ENCODE measurements around the gene FAM111A.
A peak's percentile ranks its signal among the peaks of the same experiment; 100 is the strongest.

FAM111A gene

GRCh38 chr11:59180168-59180776, 37.6 kb downstream of the FAM111A start:
- no peak for DNase-seq (ENCODE audit: low read depth, low spot score)
- in situ Hi-C loops (cut with HindIII; ENCODE audit: low sequenced_read_pairs), result no loop called here
- no peak for TF ChIP-seq CTCF (IDR thresholded peaks at IDR 0.05; ENCODE audit: low read depth, low read length)
- H3K4me3 ChIP-seq (ENCODE audit: low read depth, low read length), result no peak overlapping the region

GRCh38 chr11:59180907-59181306, 38.3 kb downstream of the FAM111A start:
- no peak for DNase-seq (ENCODE audit: low read depth, low spot score)
- TF ChIP-seq CTCF (IDR thresholded peaks at IDR 0.05; ENCODE audit: low read depth, low read length), result no peak
- in situ Hi-C loops (cut with HindIII; ENCODE audit: low sequenced_read_pairs), result no loop called here
- no peak overlapping the region for H3K4me3 ChIP-seq (ENCODE audit: low read depth, low read length)

GRCh38 chr11:59181746-59182456, 39.2 kb downstream of the FAM111A start:
- H3K4me3 ChIP-seq (ENCODE audit: low read depth, low read length), result no peak overlapping the region
- no peak for TF ChIP-seq CTCF (IDR thresholded peaks at IDR 0.05; ENCODE audit: low read depth, low read length)
- no peak for DNase-seq (ENCODE audit: low read depth, low spot score)
- in situ Hi-C loops (cut with HindIII; ENCODE audit: low sequenced_read_pairs), result no loop called here

- in situ Hi-C loops (cut with HindIII; ENCODE audit: low sequenced_read_pairs), result no loop called here
- DNase-seq (ENCODE audit: low read depth, low spot score), result no peak
- TF ChIP-seq CTCF (IDR thresholded peaks at IDR 0.05; ENCODE audit: low read depth, low read length), result peak; percentile 29
- H3K4me3 ChIP-seq (ENCODE audit: low read depth, low read length), result no peak overlapping the region
These were observed 39.9 kb downstream of the FAM111A start for GRCh38 chr11:59182457-59183151.

GRCh38 chr11:59183771-59184170, 41.1 kb downstream of the FAM111A start:
- TF ChIP-seq CTCF (IDR thresholded peaks at IDR 0.05; ENCODE audit: low read depth, low read length), result no peak
- H3K4me3 ChIP-seq (ENCODE audit: low read depth, low read length), result no peak overlapping the region
- in situ Hi-C loops (cut with HindIII; ENCODE audit: low sequenced_read_pairs), result no loop called here
- DNase-seq (ENCODE audit: low read depth, low spot score), result no peak

GRCh38 chr11:59184691-59185339, 42.2 kb downstream of the FAM111A start:
- no peak for TF ChIP-seq CTCF (IDR thresholded peaks at IDR 0.05; ENCODE audit: low read depth, low read length)
- DNase-seq (ENCODE audit: low read depth, low spot score), result no peak
- in situ Hi-C loops (cut with HindIII; ENCODE audit: low sequenced_read_pairs), result no loop called here
- H3K4me3 ChIP-seq (ENCODE audit: low read depth, low read length), result no peak overlapping the region

All from astrocyte of the spinal cord (primary cell).